Measurements from ENCODE around the gene INCENP.

GRCh38 chr11:62149986-62150886 lies 26.4 kb downstream of the INCENP start:
- no peak for TF ChIP-seq RARG (CRISPR knock-in tag; IDR thresholded peaks at IDR 0.05; ENCODE audit: low read depth)
- TF ChIP-seq ZNF709 (CRISPR knock-in tag; IDR thresholded peaks at IDR 0.05): no peak
- TF ChIP-seq HDAC6 (IDR thresholded peaks at IDR 0.05; ENCODE audit: low read depth, low read length): no peak
- no peak for TF ChIP-seq ZBTB33 (CRISPR knock-in tag; IDR thresholded peaks at IDR 0.05)
- no peak for TF ChIP-seq SALL1 (CRISPR knock-in tag; IDR thresholded peaks at IDR 0.05)
- TF ChIP-seq YY1 (IDR thresholded peaks at IDR 0.05; ENCODE audit: insufficient read depth, insufficient replicate concordance, low read depth, low read length): no peak

All from HepG2 (cell line).